Measurements from ENCODE around the gene GDE1.

Gene GDE1

DNA sequence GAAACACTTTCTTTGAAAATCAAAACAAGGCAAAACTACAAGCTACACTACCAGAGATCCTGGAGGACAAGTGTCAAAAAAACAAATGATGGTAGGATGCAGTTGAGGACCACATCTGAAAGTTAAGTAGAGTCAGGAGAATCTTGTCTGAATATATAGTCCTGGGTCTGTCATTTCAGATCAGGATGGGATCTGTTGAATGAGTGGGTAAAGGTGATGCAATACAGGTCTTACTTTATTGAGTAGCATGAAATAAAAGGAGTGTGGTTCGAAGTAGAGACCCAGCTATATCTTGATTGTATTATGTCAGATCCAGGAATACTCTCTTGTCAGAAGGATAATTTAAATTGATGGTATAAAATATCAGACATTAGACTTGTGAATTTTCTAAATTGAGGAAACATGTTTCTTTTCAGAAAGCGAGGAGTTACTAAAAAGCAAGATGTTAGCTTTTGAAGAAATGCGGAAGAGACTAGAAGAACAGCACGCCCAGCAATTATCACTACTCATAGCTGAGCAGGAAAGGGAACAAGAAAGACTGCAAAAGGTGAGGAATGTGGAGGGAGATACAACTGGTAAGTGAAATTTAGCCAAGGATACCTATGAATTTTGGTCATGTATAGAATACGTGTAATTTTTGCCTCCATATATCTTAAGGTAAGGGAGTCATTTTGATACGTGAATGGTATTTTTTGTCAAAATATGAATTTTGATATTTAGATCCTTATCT lies 18.5 kb upstream of the GDE1 start:
- no peaks in the 10 kb centered on the region for H3K9me3 Mint-ChIP-seq
- H3K4me1 Mint-ChIP-seq, result no peaks in the 10 kb centered on the region
- DNase-seq (ENCODE audit: low spot score in 2 of 2) (no peak), ATAC-seq (ENCODE audit: low read depth) (no peak)
- H3K4me3 Mint-ChIP-seq, result no peak overlapping the region
- H3K27ac Mint-ChIP-seq, result no peak overlapping the region
- H3K36me3 Mint-ChIP-seq, result peaks cover 33% of the 10 kb centered on the region
- no peaks in the 10 kb centered on the region for H3K27me3 Mint-ChIP-seq

DNA sequence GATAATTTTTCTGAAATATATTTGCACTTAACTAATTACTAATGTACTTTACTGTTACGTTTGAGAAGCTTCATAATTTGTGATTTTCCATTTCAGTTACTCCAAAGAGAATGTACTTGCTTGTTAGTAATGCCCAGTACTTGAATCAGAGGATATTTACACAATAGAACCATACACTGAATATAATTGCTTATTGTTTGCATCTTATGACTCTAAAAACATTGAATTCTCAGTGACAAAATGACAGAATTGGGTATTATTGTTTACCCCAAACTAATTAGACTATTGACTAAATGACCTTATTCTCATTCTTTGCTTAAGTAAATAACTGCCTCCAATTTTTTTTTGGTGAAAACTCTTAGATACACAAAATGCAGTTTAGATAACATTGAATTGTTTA lies 10.7 kb upstream of the GDE1 start:
- no peaks in the 10 kb centered on the region for H3K27me3 Mint-ChIP-seq
- no peaks in the 10 kb centered on the region for H3K4me1 Mint-ChIP-seq
- no peak overlapping the region for H3K27ac Mint-ChIP-seq
- no peak for ATAC-seq (ENCODE audit: low read depth)
- no peak for DNase-seq (ENCODE audit: low spot score in 2 of 2)
- H3K4me3 Mint-ChIP-seq, result no peak overlapping the region
- H3K36me3 Mint-ChIP-seq, result peaks cover 26% of the 10 kb centered on the region
- no peaks in the 10 kb centered on the region for H3K9me3 Mint-ChIP-seq

DNA sequence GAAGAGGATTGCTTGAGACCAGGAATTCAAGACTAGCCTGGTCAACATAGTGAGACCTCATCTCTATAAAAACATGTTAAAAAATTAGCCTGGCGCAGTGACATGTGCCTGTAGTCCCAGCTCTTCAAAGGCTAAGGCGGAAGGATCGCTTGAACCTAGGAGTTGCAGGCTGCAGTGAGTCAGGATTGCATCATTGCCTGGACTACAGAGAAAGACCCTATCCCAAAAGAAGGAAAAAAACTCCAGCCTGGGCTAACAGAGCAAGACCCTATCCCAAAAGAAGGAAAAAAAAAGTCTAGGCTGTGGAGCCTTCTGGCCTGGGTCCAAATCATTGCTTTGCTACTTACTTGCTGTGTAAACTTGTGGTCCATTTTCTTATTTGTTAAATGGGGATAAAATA lies 6.8 kb upstream of the GDE1 start:
- peaks cover 15% of the 10 kb centered on the region for H3K36me3 Mint-ChIP-seq
- no peak for DNase-seq (ENCODE audit: low spot score in 2 of 2)
- H3K27me3 Mint-ChIP-seq, result no peaks in the 10 kb centered on the region

DNA sequence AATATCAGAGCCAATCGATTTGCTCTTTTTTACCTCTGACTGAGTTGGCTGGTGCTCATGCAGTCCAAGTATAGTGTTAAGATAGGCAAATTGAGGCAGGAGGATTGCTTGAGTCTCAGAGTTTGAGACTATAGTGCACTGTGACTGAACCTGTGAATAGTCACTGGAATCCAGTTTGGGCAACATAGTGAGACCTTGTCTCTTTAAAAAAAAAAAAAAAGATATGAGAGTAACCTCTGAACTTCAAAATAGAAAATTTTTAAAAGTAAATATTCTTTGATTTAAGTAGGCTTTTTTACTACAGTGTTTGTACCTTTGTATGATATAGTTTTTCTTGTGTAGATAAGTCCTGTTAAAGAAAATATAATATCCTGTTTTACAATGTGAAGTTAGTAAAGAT lies 5.3 kb upstream of the GDE1 start:
- no peak for DNase-seq (ENCODE audit: low spot score in 2 of 2)
- no peaks in the 10 kb centered on the region for H3K27me3 Mint-ChIP-seq
- H3K27ac Mint-ChIP-seq, result no peak overlapping the region

More for the DNA sequence above, 6.8 kb upstream of the GDE1 start:
- Mint-ChIP-seq H3K27ac (no peak overlapping the region), H3K4me3 (no peak overlapping the region), H3K4me1 (peaks cover 12% of the 10 kb centered on the region), H3K9me3 (no peaks in the 10 kb centered on the region)
- no peak for ATAC-seq (ENCODE audit: low read depth)

DNA sequence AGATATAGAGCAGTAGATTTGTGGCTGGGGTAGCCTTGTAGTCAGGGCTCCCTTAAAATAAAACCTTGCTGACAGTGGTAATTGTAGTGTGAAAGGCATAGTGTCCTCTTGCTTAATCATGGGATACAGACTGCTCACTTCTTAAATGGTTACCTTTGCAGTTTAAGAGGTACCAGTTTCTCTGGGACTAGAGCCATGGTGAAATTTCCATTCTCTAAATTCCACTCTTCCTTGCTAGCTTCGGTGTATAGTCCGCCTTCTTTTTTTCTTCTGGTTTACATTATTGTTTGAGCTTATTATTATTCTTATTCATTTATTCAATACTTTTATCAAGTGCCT lies 3.5 kb upstream of the GDE1 start:
- H3K4me1 Mint-ChIP-seq, result peaks cover 29% of the 10 kb centered on the region
- DNase-seq (ENCODE audit: low spot score in 2 of 2) (no peak), ATAC-seq (ENCODE audit: low read depth) (no peak)
- peak overlapping the region; percentile 92 for H3K4me3 Mint-ChIP-seq
- H3K9me3 Mint-ChIP-seq, result no peaks in the 10 kb centered on the region
- no peaks in the 10 kb centered on the region for H3K27me3 Mint-ChIP-seq
- peaks cover 11% of the 10 kb centered on the region for H3K36me3 Mint-ChIP-seq
- peak overlapping the region; percentile 92 for H3K27ac Mint-ChIP-seq

More for the DNA sequence above, 5.3 kb upstream of the GDE1 start:
- H3K9me3 Mint-ChIP-seq, result no peaks in the 10 kb centered on the region
- no peak for ATAC-seq (ENCODE audit: low read depth)
- H3K36me3 Mint-ChIP-seq, result peaks cover 11% of the 10 kb centered on the region
- peaks cover 15% of the 10 kb centered on the region for H3K4me1 Mint-ChIP-seq
- no peak overlapping the region for H3K4me3 Mint-ChIP-seq

DNA sequence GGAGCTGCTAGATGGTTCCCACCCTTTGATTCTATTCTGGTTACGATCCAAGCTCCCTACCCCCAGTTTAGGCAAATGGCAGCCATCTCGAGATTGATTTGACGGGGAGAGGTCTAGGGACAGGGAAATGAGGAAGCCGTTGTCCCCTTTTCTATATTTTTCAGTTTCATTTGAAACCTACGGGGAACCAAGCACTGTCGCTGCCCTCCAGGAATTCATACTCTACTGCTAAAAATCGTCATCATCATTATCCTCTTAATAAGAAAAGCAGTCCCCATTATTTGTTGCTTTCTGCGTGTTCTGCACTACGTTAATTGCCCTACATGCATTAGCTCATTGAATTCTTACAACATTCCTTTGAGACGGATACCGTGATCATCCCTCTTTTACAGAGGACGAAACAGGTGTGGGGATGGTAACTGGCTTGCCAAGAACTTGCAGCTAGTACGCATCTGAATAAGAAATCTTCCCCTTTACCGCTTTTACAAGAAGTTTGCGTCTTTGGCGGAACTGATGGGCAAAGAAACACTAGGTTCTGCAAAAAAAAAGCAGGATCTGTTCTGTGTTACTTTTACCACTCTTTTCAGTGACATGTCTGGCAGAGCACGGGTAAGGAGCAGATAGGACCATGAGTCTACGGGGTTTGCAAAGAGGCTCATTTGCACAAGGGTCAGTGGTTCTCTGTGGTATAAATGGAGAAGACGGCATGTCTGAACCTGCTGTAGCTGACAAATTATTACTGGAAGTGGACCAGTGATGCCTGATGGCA lies 2.9 kb upstream of the GDE1 start:
- H3K36me3 Mint-ChIP-seq, result peaks cover 11% of the 10 kb centered on the region
- peak overlapping the region; percentile 92 for H3K27ac Mint-ChIP-seq
- H3K27me3 Mint-ChIP-seq, result no peaks in the 10 kb centered on the region
- no peaks in the 10 kb centered on the region for H3K9me3 Mint-ChIP-seq
- H3K4me1 Mint-ChIP-seq, result peaks cover 29% of the 10 kb centered on the region
- H3K4me3 Mint-ChIP-seq, result peak overlapping the region; percentile 92
- ATAC-seq (ENCODE audit: low read depth) (no peak), DNase-seq (ENCODE audit: low spot score in 2 of 2) (no peak)

DNA sequence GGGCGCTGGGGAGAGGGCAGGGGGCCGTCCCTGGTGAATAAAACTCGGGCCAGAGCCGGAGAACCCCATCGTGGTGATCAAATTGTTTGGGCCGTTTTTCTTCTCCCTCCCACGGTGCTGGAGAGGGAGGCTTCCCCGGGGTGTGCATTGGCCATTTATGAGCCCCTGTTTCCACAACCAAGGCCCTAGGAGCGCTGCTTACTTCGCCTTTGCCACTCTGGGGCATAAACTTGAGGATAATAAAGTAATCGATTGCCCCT lies 2.4 kb upstream of the GDE1 start:
- peaks cover 11% of the 10 kb centered on the region for H3K36me3 Mint-ChIP-seq
- no peaks in the 10 kb centered on the region for H3K27me3 Mint-ChIP-seq
- H3K4me1 Mint-ChIP-seq, result peaks cover 29% of the 10 kb centered on the region
- peak overlapping the region; percentile 92 for H3K27ac Mint-ChIP-seq
- H3K9me3 Mint-ChIP-seq, result no peaks in the 10 kb centered on the region
- DNase-seq (ENCODE audit: low spot score in 2 of 2) (no peak), ATAC-seq (ENCODE audit: low read depth) (no peak)
- peak overlapping the region; percentile 92 for H3K4me3 Mint-ChIP-seq

DNA sequence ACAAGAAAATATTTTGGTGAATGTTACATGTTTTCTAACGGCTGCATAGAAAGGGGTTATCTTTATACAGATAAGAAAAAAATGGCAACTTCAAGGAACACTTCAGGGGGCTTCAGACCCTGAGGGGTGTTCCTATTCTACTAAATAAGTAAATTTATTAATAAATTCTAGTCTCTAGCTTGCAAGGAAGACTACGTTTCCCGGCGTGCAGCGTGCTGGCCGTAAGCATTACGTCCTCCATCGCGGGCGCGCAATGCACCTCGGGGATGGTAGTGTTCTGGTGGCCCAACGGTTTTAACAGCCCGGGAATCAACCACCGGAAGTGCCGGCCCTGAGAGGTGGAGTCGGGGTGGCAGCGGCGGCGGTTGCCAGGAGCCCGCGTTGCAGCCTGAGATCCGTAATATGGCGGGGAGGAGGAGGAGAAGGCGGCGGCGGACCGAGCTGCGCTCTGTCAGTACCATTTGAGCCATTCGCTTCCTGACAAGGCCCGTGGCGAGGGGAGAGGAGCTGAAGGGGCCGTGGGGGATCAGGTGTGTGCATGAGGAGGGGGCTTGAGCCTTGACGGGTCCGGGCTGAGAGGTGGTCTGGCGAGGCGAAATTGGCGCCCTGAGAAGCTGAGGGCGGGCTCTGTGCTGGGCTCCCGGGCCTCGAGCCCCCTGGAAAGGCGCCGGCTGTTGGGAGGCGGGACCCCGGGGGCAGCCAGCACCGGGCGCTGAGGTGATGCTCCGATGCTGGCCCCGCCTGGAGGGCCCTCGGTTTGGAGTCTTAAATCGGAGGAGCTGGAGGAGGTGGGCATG lies 1.9 kb upstream of the GDE1 start, which contains the start of gene CCP110:
TSS of gene CCP110 (plus strand) at position 384 of the 797 bp plus-strand sequence. CDS start 3,940 bp downstream, outside the sequence.
- peaks cover 29% of the 10 kb centered on the region for H3K4me1 Mint-ChIP-seq
- H3K4me3 Mint-ChIP-seq, result peak within 1 kb of the TSS; percentile 92
- H3K36me3 Mint-ChIP-seq, result peaks cover 8% of the 10 kb centered on the region
- peak within 1 kb of the TSS; percentile 92 for H3K27ac Mint-ChIP-seq
- DNase-seq (ENCODE audit: low spot score in 2 of 2) (peak; percentile 79 to 90), ATAC-seq (ENCODE audit: low read depth) (peak; percentile 85)
- no peaks in the 10 kb centered on the region for H3K27me3 Mint-ChIP-seq
- no peaks in the 10 kb centered on the region for H3K9me3 Mint-ChIP-seq

DNA sequence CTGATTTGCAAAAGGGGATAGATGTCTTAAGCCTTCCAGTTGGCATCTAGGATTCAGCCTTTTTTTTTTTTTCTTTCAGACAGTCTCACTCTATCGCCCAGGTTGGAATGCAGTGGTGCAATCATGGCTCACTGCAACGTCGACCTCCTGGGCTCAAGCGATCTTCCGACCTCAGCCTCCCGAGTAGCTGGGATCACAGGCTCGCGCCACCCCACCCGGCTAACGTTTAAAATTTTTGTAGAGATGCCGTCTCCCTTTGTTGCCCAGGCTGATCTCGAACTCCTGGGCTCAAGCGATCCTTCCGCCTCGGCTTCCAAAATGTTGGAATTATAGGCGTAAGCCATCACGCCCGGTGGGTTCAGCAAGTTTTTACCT lies 1.3 kb upstream of the GDE1 start:
- Mint-ChIP-seq H3K4me3 (no peak overlapping the region), H3K27ac (no peak overlapping the region), H3K36me3 (peaks cover 4% of the 10 kb centered on the region)

DNA sequence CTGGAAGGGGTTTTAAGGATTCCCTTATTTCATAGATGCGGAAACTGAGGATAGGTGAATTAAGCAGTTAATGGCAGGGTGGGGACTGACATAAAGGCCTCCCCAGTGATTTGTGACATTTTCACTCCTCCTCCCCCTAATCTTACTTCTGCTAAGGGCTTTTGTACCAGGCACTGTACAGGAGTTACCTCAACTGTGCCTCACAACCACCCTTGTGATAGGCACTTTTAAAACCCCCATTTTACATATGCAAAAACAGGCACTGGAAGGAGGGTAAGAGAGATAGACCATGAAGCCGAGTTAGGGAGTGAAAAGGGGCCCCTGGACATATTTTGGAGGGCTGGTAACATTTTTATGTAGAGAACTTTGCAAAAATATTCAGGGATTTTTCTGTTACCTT lies 862 bp upstream of the GDE1 start:
- Mint-ChIP-seq H3K27ac (peak overlapping the region; percentile 93), H3K27me3 (no peaks in the 10 kb centered on the region), H3K36me3 (peaks cover 4% of the 10 kb centered on the region), H3K9me3 (no peaks in the 10 kb centered on the region), H3K4me3 (peak overlapping the region; percentile 96), H3K4me1 (peaks cover 31% of the 10 kb centered on the region)
- ATAC-seq (ENCODE audit: low read depth), result no peak
- DNase-seq (ENCODE audit: low spot score in 2 of 2), result no peak

More for the DNA sequence above, 1.3 kb upstream of the GDE1 start:
- Mint-ChIP-seq H3K9me3 (no peaks in the 10 kb centered on the region), H3K4me1 (peaks cover 31% of the 10 kb centered on the region), H3K27me3 (no peaks in the 10 kb centered on the region)
- ATAC-seq (ENCODE audit: low read depth) (no peak), DNase-seq (ENCODE audit: low spot score in 2 of 2) (no peak)

DNA sequence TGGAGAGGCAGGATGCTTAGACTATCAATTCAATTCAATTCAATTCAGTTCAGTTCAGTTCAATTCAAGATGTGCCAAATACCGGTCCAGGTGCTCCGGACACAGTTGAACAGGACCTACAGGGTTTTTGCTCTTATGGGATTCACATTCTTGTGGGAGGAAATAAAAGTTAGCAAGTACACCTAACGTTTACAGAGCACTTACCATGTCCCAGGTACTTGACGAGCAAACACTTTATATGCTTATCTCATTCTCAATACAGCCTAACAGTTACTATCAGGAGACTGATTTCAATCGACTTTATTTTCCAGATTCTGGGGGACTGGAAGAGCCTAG lies 467 bp upstream of the GDE1 start:
- Mint-ChIP-seq H3K9me3 (no peaks in the 10 kb centered on the region), H3K4me1 (peaks cover 31% of the 10 kb centered on the region), H3K36me3 (peaks cover 4% of the 10 kb centered on the region), H3K27me3 (no peaks in the 10 kb centered on the region), H3K27ac (peak overlapping the region; percentile 93), H3K4me3 (peak overlapping the region; percentile 96)
- no peak for DNase-seq (ENCODE audit: low spot score in 2 of 2)
- no peak for ATAC-seq (ENCODE audit: low read depth)

DNA sequence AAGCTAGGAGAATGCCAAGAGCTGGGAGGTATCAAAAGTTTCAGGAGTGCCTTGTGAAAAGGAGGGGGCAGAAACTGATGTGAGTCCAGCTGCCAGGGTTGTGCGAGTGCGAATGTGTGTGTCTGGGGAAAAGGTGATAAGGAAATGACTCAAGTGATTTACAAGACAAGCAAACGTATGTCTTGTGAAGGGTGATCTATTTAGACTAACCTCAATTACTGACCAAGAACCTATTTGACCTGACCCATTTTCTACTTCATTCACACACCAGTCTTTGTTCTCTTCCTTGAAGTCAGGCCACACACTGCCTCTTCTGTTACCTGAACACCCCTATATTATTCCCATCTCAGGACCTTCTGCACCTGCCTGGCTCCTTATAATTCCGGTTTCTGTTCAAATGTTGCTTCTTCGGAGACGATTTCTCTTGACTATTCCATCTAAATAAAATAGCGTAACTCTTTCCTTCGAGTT lies 1.0 kb downstream of the GDE1 start:
- ATAC-seq (ENCODE audit: low read depth) (no peak), DNase-seq (ENCODE audit: low spot score in 2 of 2) (no peak)
- Mint-ChIP-seq H3K4me1 (peaks cover 36% of the 10 kb centered on the region), H3K36me3 (peaks cover 12% of the 10 kb centered on the region), H3K9me3 (no peaks in the 10 kb centered on the region), H3K27me3 (no peaks in the 10 kb centered on the region), H3K27ac (peak overlapping the region; percentile 93), H3K4me3 (peak overlapping the region; percentile 96)

DNA sequence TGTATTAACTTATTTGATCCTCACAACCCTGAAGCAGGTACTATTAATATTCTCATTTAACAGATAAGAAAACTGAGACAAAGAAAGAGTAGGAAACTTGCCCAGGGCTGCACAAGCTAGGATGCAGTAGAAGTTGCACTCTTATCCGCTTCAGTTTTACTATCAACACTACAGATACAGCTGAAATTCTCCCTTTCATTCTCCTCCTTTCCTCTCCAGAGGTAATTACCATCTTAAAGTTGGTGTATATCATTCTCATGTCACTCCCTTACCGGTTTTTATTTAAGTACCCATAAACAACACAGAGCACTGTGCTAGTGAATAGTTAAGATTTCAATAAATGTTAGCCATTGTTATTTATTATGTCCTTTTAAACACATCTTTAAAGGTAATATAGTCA lies 3.5 kb downstream of the GDE1 start:
- Mint-ChIP-seq H3K36me3 (peaks cover 21% of the 10 kb centered on the region), H3K9me3 (no peaks in the 10 kb centered on the region), H3K4me1 (peaks cover 31% of the 10 kb centered on the region), H3K27ac (peak overlapping the region; percentile 4), H3K27me3 (no peaks in the 10 kb centered on the region), H3K4me3 (no peak overlapping the region)
- no peak for DNase-seq (ENCODE audit: low spot score in 2 of 2)
- no peak for ATAC-seq (ENCODE audit: low read depth)

DNA sequence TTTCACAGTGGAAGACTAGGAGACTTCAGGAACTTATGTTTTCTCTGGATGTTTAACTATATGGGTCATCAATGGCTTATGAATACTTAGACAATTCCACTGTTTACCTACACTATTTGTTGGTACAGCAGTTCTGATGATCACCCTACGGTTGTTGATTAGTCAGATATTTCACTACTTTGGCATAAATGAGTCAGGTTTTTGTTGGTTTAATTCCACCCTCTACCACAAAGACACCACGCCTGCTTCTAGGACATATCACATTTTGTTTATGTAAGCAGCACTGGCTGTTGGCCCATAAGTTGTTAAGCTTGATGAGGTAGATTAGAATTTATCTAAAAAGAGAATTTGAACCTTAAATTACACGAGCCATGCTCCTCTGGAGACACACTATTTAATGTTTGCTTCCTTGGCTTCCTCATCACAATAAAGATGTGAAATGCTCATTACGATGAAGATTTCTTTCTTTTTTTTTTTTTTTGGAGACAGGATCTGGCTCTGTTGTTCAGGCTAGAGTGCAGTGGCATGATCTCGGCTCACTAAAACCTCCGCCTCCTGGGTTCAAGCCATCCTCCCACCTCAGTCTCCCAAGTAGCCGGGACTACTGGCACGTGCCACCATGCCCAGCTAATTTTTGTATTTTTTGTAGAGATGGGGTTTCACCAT lies 4.3 kb downstream of the GDE1 start:
- Mint-ChIP-seq H3K4me1 (peaks cover 31% of the 10 kb centered on the region), H3K9me3 (no peaks in the 10 kb centered on the region), H3K4me3 (no peak overlapping the region), H3K27ac (no peak overlapping the region), H3K27me3 (no peaks in the 10 kb centered on the region), H3K36me3 (peaks cover 24% of the 10 kb centered on the region)
- ATAC-seq (ENCODE audit: low read depth) (no peak), DNase-seq (ENCODE audit: low spot score in 2 of 2) (no peak)

All from memory B cell (primary cell).